Epithelial cell of alveolus of lung (primary cell): ENCODE results near the gene NEIL1. TPM values are rescaled to one million over a fixed set of nuclear protein-coding genes. Genes with fewer than 3 reads are reported as not detected.

Source experiments
- total RNA-seq: library from RNA; depleted of rRNA; stranded (reverse); fragments of >200 nt; gene quantifications from 2 replicates; pipeline ENCODE4 v1.2.1, GENCODE V29; 2015

Gene NEIL1
- total RNA-seq = 1.6 and 19.8 TPM in 2 replicates

DNA sequence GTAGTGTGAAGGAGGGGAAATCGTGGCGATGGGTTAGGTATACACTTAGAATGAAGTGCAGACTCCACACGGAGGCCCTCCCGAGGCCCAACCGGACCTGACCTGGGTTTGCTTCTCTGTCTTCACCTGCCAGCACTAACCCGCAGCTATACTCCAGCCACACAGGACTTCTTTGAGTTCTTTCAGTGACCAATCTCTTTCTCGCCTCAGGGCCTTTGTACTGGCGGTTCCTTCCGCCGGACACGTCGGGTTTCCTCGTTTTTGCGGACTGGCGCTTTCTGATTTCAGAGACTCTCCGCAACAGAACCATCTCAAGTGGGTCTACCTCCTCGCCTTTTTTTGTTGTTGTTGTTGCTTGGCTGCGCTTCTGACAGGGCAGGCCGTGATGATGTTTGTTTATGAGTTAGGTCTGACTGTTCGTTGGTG lies at the start of gene NEIL1:
NEIL1 (plus strand) TSS at position 244 of the 426 bp plus-strand sequence. CDS start 1,867 bp downstream, outside the sequence.

DNA sequence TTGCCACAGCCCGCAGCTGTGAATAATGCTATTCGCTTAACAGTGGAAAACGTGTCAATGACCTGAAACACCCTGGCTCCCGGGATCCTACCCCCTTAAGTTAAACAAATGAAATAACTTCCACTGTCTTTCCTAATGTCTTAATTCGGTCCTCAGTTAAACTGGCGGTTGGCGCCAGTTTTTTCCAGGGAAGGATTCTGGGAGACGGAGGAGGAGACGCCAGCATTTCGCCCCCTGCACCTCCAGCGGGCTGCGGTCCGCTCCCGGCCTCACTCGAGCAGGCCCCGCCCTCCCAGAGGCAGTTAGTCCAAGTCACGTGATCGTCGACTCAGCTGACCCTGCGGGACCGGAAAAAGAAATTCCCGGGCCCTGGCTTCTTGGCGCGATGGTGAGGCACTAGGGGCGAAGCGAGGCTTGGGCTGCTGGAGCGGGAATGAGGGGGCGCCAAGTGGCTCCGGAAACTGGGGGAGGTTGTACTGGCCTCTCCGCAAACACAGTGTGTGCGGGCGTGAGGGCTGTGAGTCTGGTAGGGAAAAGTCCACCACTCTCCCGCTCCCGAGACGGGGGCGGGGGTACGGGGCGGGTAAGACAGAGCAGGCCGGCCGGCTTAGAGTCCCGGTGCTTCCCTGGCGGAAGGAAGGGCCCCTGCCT lies 11.0 kb upstream of the NEIL1 start, which contains the start of gene COMMD4:
COMMD4 (plus strand) TSS at position 359 of the 651 bp plus-strand sequence; CDS start at position 386, 27 bp downstream.

GRCh38 chr15:75367913-75368688 lies 21.3 kb downstream of the NEIL1 start, which contains the start of gene MAN2C1:
Gene MAN2C1 (minus strand): TSS chr15:75368607. CDS start chr15:75368583, 24 bp downstream.

Other genes with a start within 250 kb of the NEIL1 start
- gene C15orf39, start 145.2 kb upstream of the NEIL1 start, total RNA-seq = 8.7 and 13.2 TPM in 2 replicates
- not detected in 2 replicates for gene GOLGA6C, start 88.7 kb upstream of the NEIL1 start, total RNA-seq
- not detected in 2 replicates for gene GOLGA6D, start 64.2 kb upstream of the NEIL1 start, total RNA-seq
- 82.4 and 108 TPM in 2 replicates for gene COMMD4, start 11.0 kb upstream of the NEIL1 start, total RNA-seq
- 56.0 and 82.2 TPM in 2 replicates for gene MAN2C1, start 21.6 kb downstream of the NEIL1 start, total RNA-seq
- gene SIN3A, start 104.7 kb downstream of the NEIL1 start, total RNA-seq = 30.4 and 30.5 TPM in 2 replicates
- 21.2 and 22.9 TPM in 2 replicates for gene PTPN9, start 232.3 kb downstream of the NEIL1 start, total RNA-seq